Kidney epithelial cell (primary cell): ENCODE data around the gene FAM170A. TPM values are rescaled to one million over a fixed set of nuclear protein-coding genes. Genes with fewer than 3 reads are reported as not detected.

Source experiments
- DNase-seq: peaks from one replicate; pipeline ENCODE4 v3.0.0-alpha.2; 2010; ENCODE audit warnings: low read depth
- H3K27me3 ChIP-seq: 2 replicates; pipeline ENCODE4 v1.6.0; 2011; ENCODE audit warnings: low read length; ENCODE audit not compliant: control insufficient read depth, insufficient read depth
- H3K36me3 ChIP-seq: 2 replicates; pipeline ENCODE4 v1.5.1; 2011; ENCODE audit warnings: low read length; ENCODE audit not compliant: control insufficient read depth, insufficient read depth
- H3K4me3 ChIP-seq: 2 replicates; pipeline ENCODE4 v1.5.1; 2011; ENCODE audit warnings: low read depth, mild to moderate bottlenecking, control low read depth, low read length
- CTCF ChIP-seq: IDR thresholded peaks from 2 replicates; pipeline ENCODE4 v1.5.1; 2011; ENCODE audit warnings: mild to moderate bottlenecking, moderate library complexity, low read length, control low read depth, inconsistent platforms; ENCODE audit not compliant: insufficient read depth, poor library complexity, severe bottlenecking
- total RNA-seq: library from RNA; depleted of rRNA; stranded (reverse); fragments of >200 nt; gene quantifications from 2 replicates; pipeline ENCODE4 v1.2.3, GENCODE V29; 2015

Gene FAM170A
- total RNA-seq, 1 donor from 2014 or later, result not detected

- Histone ChIP-seq H3K36me3 (no peaks in the 10 kb centered on the region), H3K27me3 (no peaks in the 10 kb centered on the region), H3K4me3 (no peak overlapping the region)
- no peak for DNase-seq
- TF ChIP-seq CTCF, result no peak
These were observed 14.5 kb upstream of the FAM170A start for GRCh38 chr5:119614838-119615237.

- Histone ChIP-seq H3K4me3 (no peak overlapping the region), H3K27me3 (no peaks in the 10 kb centered on the region), H3K36me3 (no peaks in the 10 kb centered on the region)
- DNase-seq, result no peak
- no peak for TF ChIP-seq CTCF
These were observed 3.3 kb upstream of the FAM170A start for GRCh38 chr5:119626086-119626485.

GRCh38 chr5:119630752-119631440 is 1.5 kb downstream of the FAM170A start:
- H3K4me3 ChIP-seq, result no peak overlapping the region
- no peaks in the 10 kb centered on the region for H3K27me3 ChIP-seq
- H3K36me3 ChIP-seq, result no peaks in the 10 kb centered on the region
- no peak for DNase-seq
- no peak for TF ChIP-seq CTCF

GRCh38 chr5:119631660-119632059 is 2.3 kb downstream of the FAM170A start:
- H3K36me3 ChIP-seq, result no peaks in the 10 kb centered on the region
- no peak for DNase-seq
- no peak for TF ChIP-seq CTCF
- no peak overlapping the region for H3K4me3 ChIP-seq
- H3K27me3 ChIP-seq, result no peaks in the 10 kb centered on the region

- no peaks in the 10 kb centered on the region for H3K36me3 ChIP-seq
- no peak for TF ChIP-seq CTCF
- no peak for DNase-seq
- no peaks in the 10 kb centered on the region for H3K27me3 ChIP-seq
- H3K4me3 ChIP-seq, result no peak overlapping the region
These were observed 22.1 kb downstream of the FAM170A start for GRCh38 chr5:119651486-119651885.

- Histone ChIP-seq H3K4me3 (no peak overlapping the region), H3K27me3 (no peaks in the 10 kb centered on the region), H3K36me3 (no peaks in the 10 kb centered on the region)
- no peak for DNase-seq
- no peak for TF ChIP-seq CTCF
These were observed 25.7 kb downstream of the FAM170A start for GRCh38 chr5:119655061-119655460.
